Glutamatergic neuron (in vitro differentiated cells): ENCODE results near the gene DYNC2LI1. TPM values are rescaled to one million over a fixed set of nuclear protein-coding genes. Genes with fewer than 3 reads are reported as not detected.

ENCODE experiments used
- DNase-seq: peaks from one replicate; pipeline ENCODE4 v3.0.0; 2022
- H3K27ac Mint-ChIP-seq: one replicate; pipeline ENCODE4 v1.8.0; 2020; ENCODE audit warnings: mild to moderate bottlenecking, mixed read lengths, inconsistent platforms; ENCODE audit not compliant: unreplicated experiment
- H3K27me3 Mint-ChIP-seq: one replicate; pipeline ENCODE4 v1.8.0; 2020; ENCODE audit warnings: mild to moderate bottlenecking, moderate library complexity, mixed read lengths, inconsistent platforms; ENCODE audit not compliant: unreplicated experiment
- H3K36me3 Mint-ChIP-seq: one replicate; pipeline ENCODE4 v1.8.0; 2020; ENCODE audit warnings: mild to moderate bottlenecking, mixed read lengths, inconsistent platforms; ENCODE audit not compliant: unreplicated experiment
- H3K4me1 Mint-ChIP-seq: one replicate; pipeline ENCODE4 v1.8.0; 2020; ENCODE audit warnings: mild to moderate bottlenecking, low read depth, mixed read lengths, inconsistent platforms; ENCODE audit not compliant: unreplicated experiment
- H3K4me3 Mint-ChIP-seq: one replicate; pipeline ENCODE4 v1.8.0; 2020; ENCODE audit warnings: mild to moderate bottlenecking, mixed read lengths, inconsistent platforms; ENCODE audit not compliant: unreplicated experiment
- H3K9me3 Mint-ChIP-seq: one replicate; pipeline ENCODE4 v1.8.0; 2020; ENCODE audit warnings: mild to moderate bottlenecking, moderate library complexity, mixed read lengths, inconsistent platforms; ENCODE audit not compliant: unreplicated experiment
- total RNA-seq: library from RNA; stranded (reverse); fragmentation: NEBNext Ultra II Directional; extraction: Animal tissue kit (Norgen Biotek cat#: 25700); gene quantifications from one replicate; pipeline ENCODE4 v1.2.1, GENCODE V29; 2021; ENCODE audit not compliant: unreplicated experiment
- TF ChIP-seq, protein P1 (sequence below): fragments of 200-600 bp; sonication (generic); IDR thresholded peaks from one replicate; pipeline ENCODE4 v1.5.0; 2021; ENCODE audit not compliant: partially characterized antibody, unreplicated experiment

Gene DYNC2LI1
- total RNA-seq, 1 donor from 2014 or later: 11.9 TPM

DNA sequence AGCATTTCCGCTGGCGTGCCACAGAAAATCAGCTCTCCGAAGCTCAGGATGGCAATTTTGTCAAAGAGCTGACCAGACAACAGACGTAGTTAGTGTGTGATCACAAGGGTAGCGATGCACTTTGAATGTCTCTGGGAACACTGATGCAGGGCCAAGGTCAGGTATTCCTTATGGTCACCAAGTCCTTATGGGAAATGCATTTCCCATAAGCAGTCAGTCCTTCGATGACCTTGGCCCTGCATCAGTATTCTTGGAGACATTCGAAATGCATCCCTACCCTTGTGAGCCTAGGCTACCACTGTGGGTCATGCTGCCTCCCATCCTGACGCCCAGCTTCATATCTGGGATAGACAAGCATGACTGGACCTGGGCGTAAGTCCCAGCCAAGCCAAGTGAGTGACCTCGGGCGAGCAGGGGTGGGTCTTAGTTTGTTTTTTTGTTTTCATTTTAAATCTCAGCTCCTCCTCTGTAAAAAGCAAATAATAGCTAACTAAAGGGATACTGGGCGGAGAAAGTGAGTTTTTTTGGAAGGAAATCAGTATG, 51.2 kb downstream of the DYNC2LI1 start:
- TF ChIP-seq, protein P1, sequence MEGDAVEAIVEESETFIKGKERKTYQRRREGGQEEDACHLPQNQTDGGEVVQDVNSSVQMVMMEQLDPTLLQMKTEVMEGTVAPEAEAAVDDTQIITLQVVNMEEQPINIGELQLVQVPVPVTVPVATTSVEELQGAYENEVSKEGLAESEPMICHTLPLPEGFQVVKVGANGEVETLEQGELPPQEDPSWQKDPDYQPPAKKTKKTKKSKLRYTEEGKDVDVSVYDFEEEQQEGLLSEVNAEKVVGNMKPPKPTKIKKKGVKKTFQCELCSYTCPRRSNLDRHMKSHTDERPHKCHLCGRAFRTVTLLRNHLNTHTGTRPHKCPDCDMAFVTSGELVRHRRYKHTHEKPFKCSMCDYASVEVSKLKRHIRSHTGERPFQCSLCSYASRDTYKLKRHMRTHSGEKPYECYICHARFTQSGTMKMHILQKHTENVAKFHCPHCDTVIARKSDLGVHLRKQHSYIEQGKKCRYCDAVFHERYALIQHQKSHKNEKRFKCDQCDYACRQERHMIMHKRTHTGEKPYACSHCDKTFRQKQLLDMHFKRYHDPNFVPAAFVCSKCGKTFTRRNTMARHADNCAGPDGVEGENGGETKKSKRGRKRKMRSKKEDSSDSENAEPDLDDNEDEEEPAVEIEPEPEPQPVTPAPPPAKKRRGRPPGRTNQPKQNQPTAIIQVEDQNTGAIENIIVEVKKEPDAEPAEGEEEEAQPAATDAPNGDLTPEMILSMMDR: no peak
- Mint-ChIP-seq H3K9me3 (no peaks in the 10 kb centered on the region), H3K36me3 (no peaks in the 10 kb centered on the region), H3K4me3 (no peak overlapping the region), H3K27me3 (peaks cover 6% of the 10 kb centered on the region), H3K4me1 (peaks cover 3% of the 10 kb centered on the region), H3K27ac (no peak overlapping the region)
- DNase-seq: no peak

DNA sequence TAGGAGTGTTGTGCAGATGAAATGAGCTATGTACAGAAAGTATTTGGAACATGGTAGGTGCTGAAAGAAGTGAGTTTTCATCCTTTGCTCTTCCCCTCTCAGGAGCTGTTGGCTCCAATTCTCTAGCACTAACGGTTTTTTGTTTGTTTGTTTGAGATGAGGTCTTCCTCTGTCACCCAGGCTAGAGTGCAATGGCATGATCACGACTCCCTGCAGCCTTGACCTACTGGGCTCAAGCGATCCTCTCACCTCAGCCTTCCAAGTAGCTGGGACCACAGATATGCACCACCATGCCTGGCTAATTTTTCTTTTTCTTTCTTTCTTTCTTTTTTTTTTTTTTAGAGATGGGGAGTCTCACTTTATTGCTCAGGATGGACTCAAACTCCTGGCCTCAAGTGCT, 52.0 kb downstream of the DYNC2LI1 start:
- H3K4me3 Mint-ChIP-seq: no peak overlapping the region
- no peak for DNase-seq
- no peak overlapping the region for H3K27ac Mint-ChIP-seq
- H3K36me3 Mint-ChIP-seq: no peaks in the 10 kb centered on the region
- peaks cover 8% of the 10 kb centered on the region for H3K27me3 Mint-ChIP-seq
- TF ChIP-seq, protein P1: no peak
- no peaks in the 10 kb centered on the region for H3K9me3 Mint-ChIP-seq
- peaks cover 3% of the 10 kb centered on the region for H3K4me1 Mint-ChIP-seq

DNA sequence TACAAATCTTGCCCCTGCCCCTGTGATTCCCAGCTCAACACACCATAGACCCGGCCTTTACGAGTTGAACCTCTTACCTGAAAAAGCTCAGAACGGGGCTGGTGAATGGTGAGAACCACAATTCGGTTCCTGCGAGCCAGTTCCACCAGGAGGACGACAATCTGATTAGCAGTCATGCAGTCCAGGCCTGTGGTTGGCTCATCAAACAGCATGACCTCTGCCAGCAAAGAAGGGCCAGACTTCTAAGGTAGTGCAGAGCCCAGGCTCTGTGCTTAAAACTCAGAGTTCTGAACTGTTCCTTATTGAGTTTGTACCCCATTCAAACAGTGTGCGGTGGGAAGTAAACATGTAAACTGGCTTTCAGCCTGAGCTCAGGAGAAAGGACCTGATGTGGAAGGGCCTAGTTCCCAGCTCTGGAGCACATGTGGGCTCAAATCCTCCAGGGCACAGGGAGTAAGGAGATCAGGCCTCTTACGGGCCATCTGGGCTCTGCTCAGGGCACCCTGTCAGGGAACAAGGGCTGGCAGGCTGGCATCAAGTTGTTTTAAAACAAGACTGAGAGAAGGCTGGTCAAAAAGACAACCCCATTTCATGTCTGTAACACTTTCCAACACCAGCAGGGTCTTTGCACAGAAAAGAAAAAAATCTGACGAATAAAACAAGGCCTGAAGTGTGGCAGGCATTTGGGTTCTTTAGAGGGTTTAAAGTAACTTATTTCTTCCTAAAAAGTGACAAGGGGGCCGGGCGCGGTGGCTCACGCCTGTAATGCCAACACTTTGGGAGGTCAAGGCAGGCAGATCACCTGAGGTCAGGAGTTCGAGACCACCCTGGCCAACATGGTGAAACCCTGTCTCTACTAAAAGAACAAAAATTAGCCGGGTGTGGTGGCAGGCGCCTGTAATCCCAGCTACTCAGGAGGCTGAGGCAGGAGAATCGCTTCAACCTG, 52.7 kb downstream of the DYNC2LI1 start:
- peaks cover 11% of the 10 kb centered on the region for H3K27me3 Mint-ChIP-seq
- peaks cover 2% of the 10 kb centered on the region for H3K9me3 Mint-ChIP-seq
- H3K36me3 Mint-ChIP-seq: no peaks in the 10 kb centered on the region
- TF ChIP-seq, protein P1: no peak
- H3K4me3 Mint-ChIP-seq: no peak overlapping the region
- no peak for DNase-seq
- peaks cover 3% of the 10 kb centered on the region for H3K4me1 Mint-ChIP-seq
- H3K27ac Mint-ChIP-seq: no peak overlapping the region

DNA sequence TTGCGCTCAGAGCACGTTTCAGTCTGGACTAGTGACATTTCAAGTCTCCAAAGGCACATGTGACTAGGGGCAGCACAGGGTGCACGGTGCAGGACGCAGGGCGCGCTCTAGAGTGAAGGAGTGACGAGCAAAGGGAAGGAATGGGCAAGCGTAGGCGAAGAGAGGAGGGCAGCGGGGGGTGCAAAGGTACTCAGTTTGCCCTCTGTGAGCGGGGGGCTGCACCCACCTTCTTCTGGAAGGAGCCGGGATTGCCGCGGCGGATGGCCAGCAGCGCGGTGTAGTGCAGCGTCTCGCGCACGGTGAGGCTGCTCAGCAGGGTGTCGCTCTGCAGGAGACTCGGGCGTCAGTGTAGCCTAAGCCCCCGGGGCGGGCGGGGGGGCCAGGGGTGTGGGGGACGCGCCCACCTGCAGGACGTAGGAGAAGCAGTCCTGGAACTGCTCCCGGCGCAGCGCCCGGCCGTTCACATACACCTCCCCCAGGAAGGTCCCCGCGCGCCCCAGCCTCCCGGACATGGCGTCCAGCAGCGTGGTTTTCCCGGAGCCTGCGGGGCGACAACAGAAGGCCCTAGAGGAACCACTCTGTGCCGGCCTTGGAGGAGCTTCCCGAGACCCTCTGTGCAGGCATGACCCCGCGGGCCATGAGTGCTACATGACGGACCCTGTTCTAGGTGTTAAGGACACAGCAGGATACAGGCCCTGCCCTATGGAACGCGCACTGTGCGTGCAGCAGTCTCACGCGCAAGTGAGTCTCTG, 57.9 kb downstream of the DYNC2LI1 start:
- TF ChIP-seq, protein P1: no peak
- Mint-ChIP-seq H3K9me3 (peaks cover 2% of the 10 kb centered on the region), H3K4me1 (peaks cover 3% of the 10 kb centered on the region), H3K27ac (no peak overlapping the region), H3K4me3 (peak overlapping the region; percentile 91), H3K36me3 (no peaks in the 10 kb centered on the region), H3K27me3 (peaks cover 5% of the 10 kb centered on the region)
- DNase-seq: peak; percentile 47
